Epithelial cell of esophagus (primary cell): Measurements from ENCODE around the gene HK1.
A peak's percentile ranks its signal among the peaks of the same experiment; 100 is the strongest.

ENCODE experiments used
- DNase-seq: peaks from one replicate; pipeline ENCODE4 v3.0.0; 2010; ENCODE audit warnings: low read depth
- H3K4me3 ChIP-seq: 2 replicates; pipeline ENCODE4 v1.5.1; 2011; ENCODE audit warnings: mild to moderate bottlenecking, low read length, control low read depth
- TF ChIP-seq, protein P1 (sequence below): IDR thresholded peaks from 2 replicates; pipeline ENCODE4 v1.5.1; 2011; ENCODE audit warnings: low read depth, mild to moderate bottlenecking, low read length, control low read depth, inconsistent platforms; ENCODE audit not compliant: insufficient read depth; ENCODE audit errors: missing control alignments

Gene HK1

DNA sequence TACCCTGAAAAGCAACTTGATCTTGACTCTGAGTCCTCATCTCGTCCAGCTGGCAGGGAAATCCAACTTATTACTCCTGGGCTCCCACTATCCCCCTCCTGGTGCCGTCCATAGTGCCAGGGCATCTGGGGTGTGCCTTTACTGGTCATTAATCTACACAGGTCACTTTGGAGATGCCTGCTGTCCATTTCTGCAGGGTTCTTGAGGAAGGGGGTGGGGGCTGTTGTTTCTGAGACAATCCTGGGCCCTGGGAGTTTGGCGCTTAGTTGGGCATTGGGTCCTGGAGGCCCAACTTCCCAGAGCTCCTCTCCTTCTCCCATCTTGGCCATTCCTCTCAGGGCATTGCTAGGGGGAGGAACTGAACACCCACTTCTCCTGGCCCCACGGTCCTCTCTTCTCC lies 144.4 kb downstream of the HK1 start:
- no peak for DNase-seq
- no peak overlapping the region for H3K4me3 ChIP-seq
- TF ChIP-seq, protein P1, sequence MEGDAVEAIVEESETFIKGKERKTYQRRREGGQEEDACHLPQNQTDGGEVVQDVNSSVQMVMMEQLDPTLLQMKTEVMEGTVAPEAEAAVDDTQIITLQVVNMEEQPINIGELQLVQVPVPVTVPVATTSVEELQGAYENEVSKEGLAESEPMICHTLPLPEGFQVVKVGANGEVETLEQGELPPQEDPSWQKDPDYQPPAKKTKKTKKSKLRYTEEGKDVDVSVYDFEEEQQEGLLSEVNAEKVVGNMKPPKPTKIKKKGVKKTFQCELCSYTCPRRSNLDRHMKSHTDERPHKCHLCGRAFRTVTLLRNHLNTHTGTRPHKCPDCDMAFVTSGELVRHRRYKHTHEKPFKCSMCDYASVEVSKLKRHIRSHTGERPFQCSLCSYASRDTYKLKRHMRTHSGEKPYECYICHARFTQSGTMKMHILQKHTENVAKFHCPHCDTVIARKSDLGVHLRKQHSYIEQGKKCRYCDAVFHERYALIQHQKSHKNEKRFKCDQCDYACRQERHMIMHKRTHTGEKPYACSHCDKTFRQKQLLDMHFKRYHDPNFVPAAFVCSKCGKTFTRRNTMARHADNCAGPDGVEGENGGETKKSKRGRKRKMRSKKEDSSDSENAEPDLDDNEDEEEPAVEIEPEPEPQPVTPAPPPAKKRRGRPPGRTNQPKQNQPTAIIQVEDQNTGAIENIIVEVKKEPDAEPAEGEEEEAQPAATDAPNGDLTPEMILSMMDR = no peak

DNA sequence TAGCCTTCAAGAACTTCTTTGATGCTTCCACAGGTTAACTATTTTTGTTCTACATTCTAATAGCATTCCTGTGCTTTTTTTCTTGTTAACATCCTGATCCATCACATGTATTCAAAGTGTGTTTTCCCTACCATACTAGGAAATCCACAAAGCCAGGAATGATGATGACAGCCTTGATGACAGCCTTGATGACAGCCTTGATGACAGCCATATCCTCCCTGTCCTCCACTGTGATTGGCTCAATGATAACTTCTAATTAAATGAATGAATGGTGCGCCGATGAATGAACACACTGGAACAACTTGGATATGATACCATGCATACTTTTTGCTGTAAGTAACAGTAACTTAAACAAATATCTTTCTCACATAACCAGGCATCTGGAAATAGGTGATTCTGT lies 146.7 kb downstream of the HK1 start:
- DNase-seq = no peak
- TF ChIP-seq, protein P1 = no peak
- H3K4me3 ChIP-seq = no peak overlapping the region

DNA sequence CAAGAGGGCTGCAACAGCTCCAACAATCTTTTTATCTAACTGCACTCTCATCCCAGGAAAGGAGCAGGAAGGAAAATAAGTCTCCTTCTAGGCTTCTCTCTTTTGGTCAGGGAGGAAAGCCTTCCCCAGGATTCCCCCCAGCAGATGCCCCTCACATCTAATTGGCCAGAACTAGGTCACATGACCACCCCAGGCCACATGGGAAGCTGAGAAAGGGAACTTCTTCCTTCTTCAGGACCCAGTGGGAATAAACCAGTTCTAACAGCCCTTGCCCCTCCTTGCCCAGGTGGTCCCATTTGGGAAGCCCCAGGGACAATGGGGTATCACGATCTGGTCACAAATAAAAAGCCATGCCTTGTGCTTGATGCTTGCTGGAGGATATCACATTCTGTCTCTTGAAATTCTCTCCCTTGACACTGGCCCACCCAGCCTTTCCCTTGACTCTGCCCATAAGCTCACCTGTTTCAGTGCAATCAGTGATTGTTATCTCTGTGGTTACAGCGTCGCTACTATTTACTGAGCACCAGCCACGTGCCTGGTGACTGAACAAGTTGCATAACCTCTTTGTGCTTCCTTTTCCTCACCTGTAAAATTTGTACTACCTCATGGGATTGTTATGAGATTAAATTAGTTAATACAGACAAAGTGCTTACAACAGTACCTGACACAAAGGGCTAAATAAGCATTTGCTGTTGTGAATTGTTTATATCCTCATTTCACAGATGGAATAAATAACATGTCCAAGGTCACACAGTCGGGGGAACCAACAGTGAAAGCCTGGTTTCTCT lies 147.4 kb downstream of the HK1 start:
- no peak overlapping the region for H3K4me3 ChIP-seq
- TF ChIP-seq, protein P1 = no peak
- DNase-seq = peak; percentile 87

DNA sequence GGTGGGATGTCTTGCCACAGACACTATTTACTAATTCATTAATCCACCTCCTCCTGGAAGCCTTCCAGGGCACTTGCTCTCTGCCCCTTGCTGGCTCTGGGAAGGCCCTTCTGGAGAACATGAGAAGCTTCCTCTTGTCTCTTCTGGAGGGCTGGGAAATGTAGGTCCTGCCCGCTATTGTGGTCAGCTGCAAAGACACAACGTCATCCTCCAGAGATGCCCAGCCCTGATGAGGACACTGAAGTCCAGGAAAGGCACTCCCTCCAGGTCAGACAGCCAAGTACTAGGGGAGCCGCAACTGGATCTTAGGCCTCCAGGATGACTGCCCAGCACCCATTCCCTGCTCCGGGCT lies 148.1 kb downstream of the HK1 start:
- TF ChIP-seq, protein P1 = no peak
- no peak for DNase-seq
- no peak overlapping the region for H3K4me3 ChIP-seq

GRCh38 chr10:69428165-69428564 lies 149.9 kb downstream of the HK1 start:
- no peak overlapping the region for H3K4me3 ChIP-seq
- no peak for DNase-seq
- TF ChIP-seq, protein P1 = no peak

DNA sequence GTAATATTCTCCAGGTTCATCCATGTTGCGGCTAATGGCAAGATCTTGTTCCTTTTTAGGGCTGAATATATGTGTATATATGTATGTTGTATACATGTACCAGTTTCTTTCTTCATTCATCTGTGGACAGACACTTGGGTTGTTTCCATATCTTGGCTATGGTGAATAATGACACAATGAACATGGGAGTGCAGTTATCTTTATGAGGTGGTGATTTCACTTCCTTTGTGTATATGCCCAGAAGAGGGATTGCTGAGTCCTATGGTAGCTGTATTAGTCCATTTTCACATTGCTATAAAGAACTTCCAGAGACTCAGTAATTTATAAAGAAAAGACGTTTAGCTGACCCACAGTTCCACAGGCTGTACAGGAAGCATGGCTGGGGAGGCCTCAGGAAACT lies 155.9 kb downstream of the HK1 start:
- no peak overlapping the region for H3K4me3 ChIP-seq
- no peak for DNase-seq
- TF ChIP-seq, protein P1 = no peak

- TF ChIP-seq, protein P1 = no peak
Observed at GRCh38 chr10:69434926-69435325, 156.6 kb downstream of the HK1 start.

More at GRCh38 chr10:69434926-69435325, 156.6 kb downstream of the HK1 start:
- H3K4me3 ChIP-seq = no peak overlapping the region
- DNase-seq = no peak
